ENCODE results near the gene SLC22A5.

The SLC22A5 gene

GRCh38 chr5:132368186-132368585 lies 1.3 kb upstream of the SLC22A5 start:
- Histone ChIP-seq H3K9me3 (ENCODE audit: insufficient read depth, low read depth, low read length) (no peaks in the 10 kb centered on the region), H3K4me3 (ENCODE audit: low read length) (no peak overlapping the region), H3K27me3 (ENCODE audit: insufficient read depth, low read length) (peaks cover 34% of the 10 kb centered on the region), H3K36me3 (ENCODE audit: insufficient read depth, low read length) (no peaks in the 10 kb centered on the region), H3K27ac (ENCODE audit: low read depth, low read length) (no peak overlapping the region), H3K9ac (ENCODE audit: low read depth, low read length) (no peak overlapping the region), H3K4me1 (ENCODE audit: insufficient read depth, low read length) (peaks cover 7% of the 10 kb centered on the region; the same call in 1 of the 2 replicates)
- WGBS = 93% methylated on average over 3 of the region's 4 CpGs

GRCh38 chr5:132369007-132369473 lies 470 bp upstream of the SLC22A5 start:
- Histone ChIP-seq H3K4me1 (ENCODE audit: insufficient read depth, low read length) (peaks cover 7% of the 10 kb centered on the region; the same call in 1 of the 2 replicates), H3K9ac (ENCODE audit: low read depth, low read length) (peak overlapping the region; percentile 52), H3K36me3 (ENCODE audit: insufficient read depth, low read length) (no peaks in the 10 kb centered on the region), H3K9me3 (ENCODE audit: insufficient read depth, low read depth, low read length) (no peaks in the 10 kb centered on the region), H3K27ac (ENCODE audit: low read depth, low read length) (no peak overlapping the region), H3K4me3 (ENCODE audit: low read length) (peak overlapping the region; percentile 62), H3K27me3 (ENCODE audit: insufficient read depth, low read length) (peaks cover 34% of the 10 kb centered on the region)
- WGBS = 30% methylated on average over 9 of the region's 9 CpGs

GRCh38 chr5:132370181-132370970 lies 866 bp downstream of the SLC22A5 start:
- H3K9me3 ChIP-seq (ENCODE audit: insufficient read depth, low read depth, low read length) = no peaks in the 10 kb centered on the region
- H3K27ac ChIP-seq (ENCODE audit: low read depth, low read length) = no peak overlapping the region
- no peaks in the 10 kb centered on the region for H3K36me3 ChIP-seq (ENCODE audit: insufficient read depth, low read length)
- peak overlapping the region; percentile 52; the same call in 1 of the 2 replicates for H3K9ac ChIP-seq (ENCODE audit: low read depth, low read length)
- WGBS = 28% methylated on average over 33 of the region's 34 CpGs
- peaks cover 7% of the 10 kb centered on the region; the same call in 1 of the 2 replicates for H3K4me1 ChIP-seq (ENCODE audit: insufficient read depth, low read length)
- H3K27me3 ChIP-seq (ENCODE audit: insufficient read depth, low read length) = peaks cover 34% of the 10 kb centered on the region
- H3K4me3 ChIP-seq (ENCODE audit: low read length) = peak overlapping the region; percentile 62

- 92% methylated on average over 19 of the region's 19 CpGs for WGBS
- H3K27ac ChIP-seq (ENCODE audit: low read depth, low read length) = no peak overlapping the region
- H3K36me3 ChIP-seq (ENCODE audit: insufficient read depth, low read length) = no peaks in the 10 kb centered on the region
- H3K9me3 ChIP-seq (ENCODE audit: insufficient read depth, low read depth, low read length) = no peaks in the 10 kb centered on the region
- H3K4me3 ChIP-seq (ENCODE audit: low read length) = no peak overlapping the region
- peaks cover 34% of the 10 kb centered on the region for H3K27me3 ChIP-seq (ENCODE audit: insufficient read depth, low read length)
- no peak overlapping the region for H3K9ac ChIP-seq (ENCODE audit: low read depth, low read length)
- peaks cover 7% of the 10 kb centered on the region; the same call in 1 of the 2 replicates for H3K4me1 ChIP-seq (ENCODE audit: insufficient read depth, low read length)
Observed at GRCh38 chr5:132370971-132371602, 1.6 kb downstream of the SLC22A5 start.

GRCh38 chr5:132371603-132371994 lies 2.1 kb downstream of the SLC22A5 start:
- 87% methylated on average over 5 of the region's 5 CpGs for WGBS
- H3K4me3 ChIP-seq (ENCODE audit: low read length) = no peak overlapping the region
- H3K9ac ChIP-seq (ENCODE audit: low read depth, low read length) = no peak overlapping the region

GRCh38 chr5:132372127-132372526 lies 2.6 kb downstream of the SLC22A5 start:
- Histone ChIP-seq H3K4me1 (ENCODE audit: insufficient read depth, low read length) (peaks cover 7% of the 10 kb centered on the region; the same call in 1 of the 2 replicates), H3K4me3 (ENCODE audit: low read length) (no peak overlapping the region), H3K9me3 (ENCODE audit: insufficient read depth, low read depth, low read length) (no peaks in the 10 kb centered on the region), H3K9ac (ENCODE audit: low read depth, low read length) (no peak overlapping the region), H3K27me3 (ENCODE audit: insufficient read depth, low read length) (peaks cover 34% of the 10 kb centered on the region), H3K36me3 (ENCODE audit: insufficient read depth, low read length) (no peaks in the 10 kb centered on the region), H3K27ac (ENCODE audit: low read depth, low read length) (no peak overlapping the region)
- 95% methylated on average over 2 of the region's 2 CpGs for WGBS

More at GRCh38 chr5:132371603-132371994, 2.1 kb downstream of the SLC22A5 start:
- H3K4me1 ChIP-seq (ENCODE audit: insufficient read depth, low read length) = peaks cover 7% of the 10 kb centered on the region; the same call in 1 of the 2 replicates
- no peaks in the 10 kb centered on the region for H3K36me3 ChIP-seq (ENCODE audit: insufficient read depth, low read length)
- no peak overlapping the region for H3K27ac ChIP-seq (ENCODE audit: low read depth, low read length)
- H3K27me3 ChIP-seq (ENCODE audit: insufficient read depth, low read length) = peaks cover 34% of the 10 kb centered on the region
- no peaks in the 10 kb centered on the region for H3K9me3 ChIP-seq (ENCODE audit: insufficient read depth, low read depth, low read length)

GRCh38 chr5:132372542-132372941 lies 3.0 kb downstream of the SLC22A5 start:
- H3K27ac ChIP-seq (ENCODE audit: low read depth, low read length) = no peak overlapping the region
- H3K4me1 ChIP-seq (ENCODE audit: insufficient read depth, low read length) = peaks cover 7% of the 10 kb centered on the region; the same call in 1 of the 2 replicates
- H3K9ac ChIP-seq (ENCODE audit: low read depth, low read length) = no peak overlapping the region
- no peaks in the 10 kb centered on the region for H3K36me3 ChIP-seq (ENCODE audit: insufficient read depth, low read length)
- peaks cover 34% of the 10 kb centered on the region for H3K27me3 ChIP-seq (ENCODE audit: insufficient read depth, low read length)
- no peaks in the 10 kb centered on the region for H3K9me3 ChIP-seq (ENCODE audit: insufficient read depth, low read depth, low read length)
- no peak overlapping the region for H3K4me3 ChIP-seq (ENCODE audit: low read length)

GRCh38 chr5:132375957-132376356 lies 6.4 kb downstream of the SLC22A5 start:
- Histone ChIP-seq H3K4me3 (ENCODE audit: low read length) (no peak overlapping the region), H3K9ac (ENCODE audit: low read depth, low read length) (no peak overlapping the region), H3K9me3 (ENCODE audit: insufficient read depth, low read depth, low read length) (no peaks in the 10 kb centered on the region), H3K4me1 (ENCODE audit: insufficient read depth, low read length) (no peaks in the 10 kb centered on the region), H3K27ac (ENCODE audit: low read depth, low read length) (no peak overlapping the region), H3K36me3 (ENCODE audit: insufficient read depth, low read length) (no peaks in the 10 kb centered on the region), H3K27me3 (ENCODE audit: insufficient read depth, low read length) (peaks cover 11% of the 10 kb centered on the region)
- 86% methylated on average over 3 of the region's 3 CpGs for WGBS

- Histone ChIP-seq H3K9me3 (ENCODE audit: insufficient read depth, low read depth, low read length) (no peaks in the 10 kb centered on the region), H3K27me3 (ENCODE audit: insufficient read depth, low read length) (peaks cover under 1% of the 10 kb centered on the region; the same call in 1 of the 2 replicates), H3K36me3 (ENCODE audit: insufficient read depth, low read length) (no peaks in the 10 kb centered on the region), H3K4me3 (ENCODE audit: low read length) (no peak overlapping the region), H3K9ac (ENCODE audit: low read depth, low read length) (no peak overlapping the region), H3K27ac (ENCODE audit: low read depth, low read length) (no peak overlapping the region), H3K4me1 (ENCODE audit: insufficient read depth, low read length) (no peaks in the 10 kb centered on the region)
- WGBS = 95% methylated on average over 16 of the region's 16 CpGs
Observed at GRCh38 chr5:132376694-132377641, 7.5 kb downstream of the SLC22A5 start.

- no peaks in the 10 kb centered on the region for H3K27me3 ChIP-seq (ENCODE audit: insufficient read depth, low read length)
- no peak overlapping the region for H3K27ac ChIP-seq (ENCODE audit: low read depth, low read length)
- no peaks in the 10 kb centered on the region for H3K36me3 ChIP-seq (ENCODE audit: insufficient read depth, low read length)
- H3K9ac ChIP-seq (ENCODE audit: low read depth, low read length) = no peak overlapping the region
- no peaks in the 10 kb centered on the region for H3K9me3 ChIP-seq (ENCODE audit: insufficient read depth, low read depth, low read length)
- H3K4me1 ChIP-seq (ENCODE audit: insufficient read depth, low read length) = no peaks in the 10 kb centered on the region
- H3K4me3 ChIP-seq (ENCODE audit: low read length) = no peak overlapping the region
- WGBS = 84% methylated on average over 7 of the region's 7 CpGs
Observed at GRCh38 chr5:132377738-132378137, 8.2 kb downstream of the SLC22A5 start.

All from HUES64 (cell line).